Muscle of arm (tissue), 12 donors: ENCODE results near the gene BRCA2. TPM values are rescaled to one million over a fixed set of nuclear protein-coding genes. Genes with fewer than 3 reads are reported as not detected.

Experiments
- DNase-seq: peaks from one replicate; pipeline ENCODE4 v3.0.0-alpha.2; 2013
- polyA plus RNA-seq, 12 donors: library from polyadenylated mRNA; unstranded; fragments of 120-200 nt; gene quantifications; one replicate each; pipeline ENCODE4 v1.2.1, GENCODE V29; 2013; ENCODE audit not compliant: insufficient read length in 12 of 12

BRCA2 gene
- polyA plus RNA-seq, 12 donors: 1.7 to 10.1 (median 3.7) TPM; not detected in 1

DNA sequence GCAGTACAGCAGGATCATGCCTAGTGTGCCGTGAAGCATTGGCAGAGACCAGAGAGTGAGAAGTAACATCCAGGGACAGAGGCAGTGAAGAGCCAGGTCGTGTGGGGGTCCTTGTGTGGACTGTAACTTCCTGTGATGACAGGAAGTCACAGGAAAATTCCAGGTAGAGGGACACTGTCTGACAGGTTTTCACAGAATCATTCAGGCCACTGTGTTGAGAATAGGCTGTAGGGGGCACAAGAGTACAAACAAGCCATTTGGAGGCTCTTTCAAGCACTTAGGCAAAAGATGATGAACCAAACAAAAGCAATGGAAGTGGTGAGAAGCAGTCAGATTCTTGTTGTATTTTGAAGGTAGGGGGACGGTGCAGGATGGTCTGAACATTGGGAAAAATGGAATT is 66.2 kb downstream of the BRCA2 start:
- DNase-seq: peak; percentile 5

DNA sequence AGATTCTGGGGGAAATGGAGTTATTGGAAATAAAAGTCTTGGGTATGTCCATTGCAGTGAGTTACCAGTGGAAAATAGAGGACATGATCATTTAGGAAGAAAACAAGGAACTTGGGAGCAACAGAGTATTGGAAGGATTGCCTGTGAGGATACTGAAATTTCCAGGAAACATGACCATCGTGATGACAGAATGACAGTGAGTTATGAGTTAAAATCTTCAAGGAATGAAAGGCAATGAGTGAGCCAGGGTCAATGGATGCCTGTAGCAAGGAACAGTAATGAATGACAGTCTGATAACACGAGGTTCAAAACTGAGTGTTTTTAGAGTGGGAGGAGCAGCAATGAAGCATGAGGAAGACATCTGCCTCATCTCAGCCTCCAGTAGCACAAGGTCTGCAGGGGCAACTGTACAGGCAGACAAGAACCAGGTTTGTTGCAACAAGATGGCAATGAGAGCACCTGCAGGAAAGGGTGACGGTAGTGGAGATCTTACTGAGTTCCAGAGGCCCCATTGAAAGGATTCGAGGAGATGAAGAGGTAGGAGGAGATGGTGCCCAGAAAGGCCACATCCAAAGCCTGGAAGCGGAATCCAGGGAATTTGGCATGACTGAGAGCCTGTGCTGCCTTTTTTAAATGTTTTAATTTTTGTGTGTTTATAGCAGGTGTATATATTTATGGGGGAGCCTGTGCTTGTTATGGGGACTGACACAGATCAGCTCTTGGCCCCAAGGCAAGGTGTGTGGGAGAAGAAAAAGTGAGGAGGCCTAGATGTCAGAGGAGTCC is 68.7 kb downstream of the BRCA2 start:
- no peak for DNase-seq

DNA sequence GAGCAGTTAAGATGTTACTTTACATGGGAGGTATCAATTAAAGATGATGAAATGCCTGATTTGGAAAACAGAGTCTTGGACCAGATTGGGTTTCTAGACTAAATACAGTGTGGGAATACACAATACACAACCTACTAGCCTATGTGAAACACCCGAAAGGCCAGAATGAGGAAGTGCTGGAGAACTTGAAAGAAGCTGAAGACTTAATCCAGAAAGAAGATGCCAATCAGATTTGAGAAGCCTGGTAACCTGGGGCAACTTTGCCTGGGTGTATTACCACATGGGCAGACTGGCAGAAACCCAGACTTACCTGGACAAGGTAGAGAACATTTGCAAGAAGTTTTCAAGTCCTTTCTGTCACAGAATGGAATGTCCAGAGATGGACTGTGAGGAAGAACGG is 69.4 kb downstream of the BRCA2 start:
- no peak for DNase-seq

DNA sequence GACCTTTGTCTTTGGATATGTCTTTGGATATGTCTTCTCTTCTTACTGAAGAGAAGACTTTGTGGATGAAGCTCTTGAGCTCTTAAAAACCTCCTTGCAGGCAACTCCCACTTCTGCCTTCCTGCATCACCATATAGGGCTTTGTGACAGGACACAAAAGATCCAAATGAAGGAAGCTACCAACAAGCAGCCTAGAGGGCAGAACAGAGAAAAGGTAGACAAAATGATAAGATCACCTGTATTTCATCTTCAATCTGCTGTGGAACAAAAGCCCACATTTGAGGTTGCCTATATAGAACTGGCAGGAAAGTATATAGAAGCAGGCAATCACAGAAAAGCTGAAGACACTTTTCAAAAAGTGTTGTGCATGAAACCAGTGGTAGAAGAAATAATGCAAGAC is 70.1 kb downstream of the BRCA2 start:
- no peak for DNase-seq

DNA sequence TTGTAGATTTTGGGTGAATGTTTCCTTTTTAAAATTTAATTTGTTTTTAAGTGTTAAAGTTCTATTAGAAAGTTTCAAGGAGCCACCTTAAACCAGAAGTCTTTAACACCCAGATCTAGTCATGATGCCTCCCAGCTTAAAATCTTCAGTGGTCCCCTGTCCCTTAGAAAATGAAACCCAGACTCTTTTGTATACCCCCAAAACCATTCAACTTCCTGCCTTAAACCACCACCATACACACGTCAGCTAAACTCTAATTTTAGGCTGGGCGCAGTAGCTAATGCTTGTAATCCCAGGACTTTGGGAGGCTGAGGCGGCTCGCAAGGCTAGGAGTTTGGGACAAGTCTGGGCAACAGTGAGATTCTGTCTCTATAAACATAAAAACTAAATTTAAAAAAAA is 74.7 kb downstream of the BRCA2 start:
- no peak for DNase-seq

DNA sequence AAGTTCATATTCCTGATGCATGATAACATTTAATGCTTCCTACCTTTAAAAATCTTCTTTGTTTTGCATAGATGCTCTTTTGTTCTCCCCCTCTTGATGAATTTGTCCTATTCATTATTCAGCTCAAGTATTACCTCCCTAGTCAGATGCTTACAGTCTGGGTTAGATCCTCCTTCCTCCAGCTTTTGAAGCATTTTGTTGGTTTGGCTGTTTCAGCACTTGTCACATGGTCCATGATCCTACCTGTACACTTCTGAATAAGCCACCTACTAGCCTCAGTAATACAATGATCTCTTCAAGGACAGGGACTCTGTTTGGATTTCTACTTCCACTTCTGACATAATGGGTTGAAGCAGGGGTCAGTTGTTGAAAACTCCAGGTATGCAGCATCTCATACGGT is 75.2 kb downstream of the BRCA2 start:
- no peak for DNase-seq

DNA sequence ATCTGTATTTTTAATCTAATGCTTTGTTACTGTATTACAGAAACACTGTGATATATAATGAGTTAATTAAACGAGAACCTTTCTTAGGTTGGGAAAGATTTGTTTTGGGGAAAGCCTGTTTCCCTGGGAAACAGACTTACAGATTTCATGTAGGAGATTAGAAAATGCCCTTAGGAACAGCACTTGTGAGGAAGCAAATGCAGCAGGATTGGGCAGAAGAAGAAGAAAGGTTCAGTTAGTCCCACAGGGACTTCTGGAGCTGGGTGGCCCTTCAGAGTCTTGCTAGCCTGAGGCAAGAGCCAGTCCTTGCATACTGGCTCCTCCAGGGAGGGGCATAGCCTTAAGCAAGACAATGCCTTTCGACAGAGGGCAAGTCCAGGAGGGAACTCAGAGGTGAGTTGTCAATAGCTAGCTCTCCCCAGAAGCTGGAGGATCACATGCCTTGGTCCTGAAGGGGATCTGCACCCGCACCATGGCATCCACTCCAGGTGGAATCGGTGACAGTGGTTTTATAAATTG is 75.9 kb downstream of the BRCA2 start:
- no peak for DNase-seq

DNA sequence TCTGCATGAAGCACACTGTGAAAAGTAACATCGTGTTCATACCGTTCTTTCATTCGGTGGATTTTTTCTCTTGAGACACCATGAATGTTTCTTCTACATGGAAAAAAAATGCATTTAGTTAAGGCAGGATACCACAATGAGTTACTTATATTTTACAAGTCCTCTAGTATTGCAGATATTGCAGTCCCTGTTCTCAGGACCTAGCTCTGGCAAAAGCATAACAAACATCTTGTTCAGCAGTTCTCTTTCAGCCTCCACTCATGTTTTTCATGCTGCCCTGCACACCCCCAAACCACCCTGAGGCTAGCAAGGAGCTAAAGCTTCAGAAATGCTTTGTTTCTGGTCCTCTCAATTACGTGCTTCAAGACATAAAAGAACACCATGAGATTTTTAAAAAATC is 87.8 kb downstream of the BRCA2 start:
- DNase-seq: no peak

DNA sequence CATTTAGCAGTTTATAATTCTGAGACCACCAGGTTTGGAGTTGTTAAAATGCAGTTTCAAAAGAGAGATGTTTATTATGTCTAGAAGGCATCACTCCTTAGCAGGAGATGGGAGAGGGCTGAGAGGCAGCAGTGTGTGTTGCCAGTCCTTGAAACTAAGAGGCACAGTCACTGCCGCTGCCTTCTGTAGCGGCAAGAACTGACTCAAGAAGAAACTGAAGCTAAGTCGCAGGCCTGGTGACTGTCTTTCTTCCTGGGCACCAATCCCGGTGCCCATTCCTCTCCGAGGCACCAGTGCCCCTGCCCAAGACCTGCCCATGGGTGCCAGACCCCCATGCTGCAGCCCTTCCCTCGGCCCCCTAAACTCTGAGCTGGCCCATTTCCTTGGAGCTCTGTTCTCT is 92.5 kb downstream of the BRCA2 start:
- no peak for DNase-seq

DNA sequence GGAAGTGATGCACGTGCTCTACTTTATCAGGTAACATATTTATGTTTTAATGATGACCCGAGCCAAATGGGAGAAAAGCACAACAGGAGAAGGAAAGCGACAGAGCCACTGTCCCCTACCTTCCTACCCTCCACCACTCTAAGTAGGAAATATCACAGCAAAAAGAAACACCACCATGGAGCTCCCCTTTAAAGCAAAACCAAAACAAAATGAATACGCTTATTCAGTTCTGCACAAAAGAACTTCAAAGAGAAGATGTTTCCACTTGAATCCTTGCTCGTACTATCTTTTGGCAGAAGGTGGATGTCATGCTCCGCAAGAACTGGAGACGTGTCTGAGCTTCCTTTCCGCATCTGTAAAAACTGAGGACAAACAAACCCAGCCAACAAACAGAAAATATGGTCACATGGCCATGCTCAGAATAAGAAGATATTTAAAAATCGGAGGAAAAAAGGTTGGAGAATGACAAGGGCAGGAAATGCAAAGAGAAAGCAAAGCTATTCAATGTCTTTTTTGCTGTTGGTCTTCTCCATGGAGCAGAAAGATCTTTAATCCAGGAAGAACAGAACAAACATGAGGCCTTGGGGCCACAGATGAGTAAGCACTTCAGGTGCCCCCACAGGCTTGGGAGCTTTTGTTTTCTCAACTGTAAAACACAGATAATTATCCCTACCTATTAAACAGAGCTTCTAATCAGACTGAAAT is 93.1 kb downstream of the BRCA2 start:
- DNase-seq: no peak

DNA sequence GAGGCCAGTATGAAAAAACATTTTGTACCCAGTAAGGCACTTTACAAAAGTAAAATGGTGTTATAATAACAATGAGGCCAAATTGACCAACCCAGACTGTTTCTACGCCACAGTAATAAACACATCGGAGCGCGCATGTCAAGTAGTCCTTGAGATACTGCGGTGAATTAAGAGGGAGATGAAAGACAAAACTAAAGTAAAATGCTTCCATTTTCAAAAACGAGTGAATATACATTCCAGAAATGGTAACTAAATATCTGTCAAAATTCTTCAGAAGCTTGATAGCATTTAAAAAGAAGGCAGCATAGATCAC is 93.6 kb downstream of the BRCA2 start:
- no peak for DNase-seq

DNA sequence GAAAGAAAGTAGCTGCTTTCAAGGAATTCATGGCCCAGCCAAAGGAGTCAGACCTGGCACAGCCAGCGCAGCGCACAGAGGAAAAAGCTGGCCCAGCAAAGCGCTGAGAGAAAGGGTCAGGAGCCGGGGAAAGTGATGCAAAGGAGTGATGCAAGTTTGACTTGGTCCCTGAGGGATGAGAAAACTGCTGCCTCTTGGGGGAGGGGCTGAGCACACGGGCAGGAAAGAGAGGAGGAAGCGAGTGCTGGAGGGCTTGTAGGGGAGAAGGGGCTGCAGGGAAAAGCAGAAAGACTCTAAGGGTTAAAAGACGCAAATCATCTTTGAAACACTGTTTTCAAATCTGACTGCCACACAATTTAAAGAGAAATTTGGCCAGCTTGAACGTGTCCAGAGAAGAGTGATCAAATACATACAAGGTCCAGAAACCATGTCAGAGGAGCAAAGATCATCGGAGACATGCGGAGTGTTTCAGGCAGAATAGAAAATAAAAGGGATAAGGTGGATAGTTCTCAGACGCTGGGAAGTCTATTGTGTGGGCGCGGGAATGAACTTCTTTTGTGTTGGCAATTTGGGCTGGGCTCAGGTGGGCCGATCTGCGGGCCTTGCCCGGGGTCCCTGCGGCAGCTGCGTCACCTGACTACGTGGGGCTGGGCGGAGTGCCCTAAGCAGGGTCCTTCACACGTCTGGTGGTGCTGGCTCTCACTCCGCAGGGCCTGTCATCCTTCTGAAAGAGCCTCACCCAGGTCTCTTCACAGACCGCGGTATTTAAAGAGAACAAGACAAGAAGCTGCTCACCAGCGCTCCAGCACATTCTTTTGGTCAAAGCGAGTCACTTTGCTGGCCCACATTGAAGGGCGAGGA is 94.5 kb downstream of the BRCA2 start:
- DNase-seq: peak; percentile 56

DNA sequence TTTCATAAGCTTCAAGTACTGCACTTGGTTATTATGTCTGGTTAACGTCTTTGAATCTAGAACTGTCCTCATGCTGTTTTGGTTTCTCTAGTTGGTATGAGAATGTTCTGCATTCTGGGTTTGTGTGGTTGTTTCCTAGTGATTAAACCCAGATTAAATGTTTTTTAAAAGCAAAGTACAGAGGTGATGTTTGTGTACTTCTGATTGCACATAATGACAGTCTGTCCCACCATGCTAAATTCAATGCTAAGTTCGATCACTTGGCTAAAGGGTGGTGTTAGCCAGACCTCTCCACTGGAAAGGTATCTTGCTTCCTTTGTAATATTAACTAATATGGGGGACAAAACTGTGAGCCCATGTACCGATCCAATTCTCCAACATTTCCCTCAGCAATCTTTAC is 98.0 kb downstream of the BRCA2 start:
- no peak for DNase-seq

DNA sequence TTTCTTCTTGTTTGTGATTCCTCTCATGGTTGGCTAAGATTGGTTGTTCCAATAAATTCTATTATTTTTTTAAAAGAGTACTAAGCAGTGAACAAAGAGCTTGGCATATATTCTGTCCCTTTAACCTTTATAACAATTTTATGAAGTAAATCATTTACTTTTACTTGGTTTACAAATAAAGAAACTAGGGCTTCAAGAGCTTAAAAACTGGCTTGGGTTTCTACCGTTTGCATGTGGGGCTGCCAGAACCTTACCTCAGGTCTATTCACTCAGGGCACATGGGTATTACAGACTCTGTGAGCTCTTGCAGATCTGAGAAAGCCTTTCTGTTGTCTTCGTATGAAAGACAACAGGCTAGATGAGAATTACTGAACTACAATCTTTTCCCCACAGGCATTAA is 99.3 kb downstream of the BRCA2 start:
- no peak for DNase-seq

DNA sequence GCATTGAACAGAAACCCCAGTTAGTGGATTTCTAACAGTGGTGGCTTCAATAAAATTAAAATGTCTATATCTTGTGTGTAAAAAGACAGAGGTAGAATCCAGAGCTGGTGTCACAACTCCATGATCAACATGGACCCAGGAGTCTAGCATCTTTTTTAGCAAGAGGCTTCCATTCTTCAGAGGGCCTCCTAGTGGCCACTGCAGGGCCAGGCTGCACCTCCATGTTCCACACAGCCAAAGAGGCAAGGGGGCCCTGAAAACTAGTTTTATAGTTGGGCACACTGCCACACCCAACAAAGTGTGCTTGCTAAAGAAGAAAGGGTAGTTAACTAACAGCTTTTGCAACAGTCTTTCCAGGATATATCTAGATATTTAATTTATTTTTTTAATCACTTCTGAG is 99.7 kb downstream of the BRCA2 start:
- no peak for DNase-seq

DNA sequence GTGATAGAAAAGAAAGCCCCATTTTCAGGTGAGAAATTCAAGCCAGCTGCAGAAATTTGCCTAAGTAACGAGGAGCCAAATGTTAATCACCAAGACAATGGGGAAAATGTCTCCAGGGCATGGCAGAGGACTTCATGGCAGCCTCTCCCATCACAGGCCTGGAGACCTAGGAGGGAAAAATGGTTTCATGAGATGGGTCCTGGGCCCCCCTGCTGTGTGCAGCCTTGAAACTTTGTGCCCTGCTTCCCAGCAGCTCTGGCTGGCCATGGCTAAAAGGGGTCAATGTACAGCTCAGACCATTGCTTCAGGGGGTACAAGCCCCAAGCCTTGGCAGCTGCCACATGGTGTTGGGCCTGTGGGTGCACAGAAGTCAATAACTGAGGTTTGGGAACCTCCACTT is 102.7 kb downstream of the BRCA2 start:
- no peak for DNase-seq

DNA sequence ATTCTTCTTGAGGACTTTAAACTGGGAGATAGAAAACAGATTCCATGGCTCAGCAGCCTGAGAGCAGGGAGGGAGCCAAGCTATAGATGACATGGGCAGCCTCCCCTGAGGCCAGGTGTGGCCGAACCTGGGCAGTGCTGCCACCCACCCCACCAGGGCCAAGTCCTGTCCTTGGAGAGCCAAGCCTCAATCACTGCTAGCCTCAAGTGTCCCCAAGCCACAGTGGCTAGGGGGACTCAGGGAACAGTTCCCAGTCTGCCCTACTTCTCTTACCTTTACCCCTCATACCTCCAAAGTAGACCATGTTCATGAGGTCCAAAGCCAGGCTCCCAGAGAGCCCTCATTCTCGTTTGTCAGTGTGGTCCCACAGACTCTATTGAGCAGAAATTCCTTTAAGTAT is 104.6 kb downstream of the BRCA2 start:
- DNase-seq: no peak

DNA sequence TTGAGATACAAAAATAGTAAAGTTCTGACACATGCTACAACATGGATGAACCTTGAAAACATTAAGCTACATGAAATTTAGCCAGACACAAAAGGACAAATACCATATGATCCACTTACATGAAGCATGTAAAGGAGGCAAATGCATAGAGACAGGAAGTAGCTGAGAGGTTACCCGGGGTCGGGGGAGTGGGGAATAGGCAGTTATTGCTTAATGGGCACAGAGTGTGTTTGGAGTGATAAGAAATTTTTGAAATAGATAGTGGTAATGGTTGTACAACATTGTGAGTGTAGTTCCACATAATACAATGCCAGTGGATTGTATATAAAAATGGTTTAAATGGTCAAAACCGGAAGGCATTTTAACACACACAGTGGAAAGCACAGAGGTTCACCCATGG is 108.3 kb downstream of the BRCA2 start:
- no peak for DNase-seq

DNA sequence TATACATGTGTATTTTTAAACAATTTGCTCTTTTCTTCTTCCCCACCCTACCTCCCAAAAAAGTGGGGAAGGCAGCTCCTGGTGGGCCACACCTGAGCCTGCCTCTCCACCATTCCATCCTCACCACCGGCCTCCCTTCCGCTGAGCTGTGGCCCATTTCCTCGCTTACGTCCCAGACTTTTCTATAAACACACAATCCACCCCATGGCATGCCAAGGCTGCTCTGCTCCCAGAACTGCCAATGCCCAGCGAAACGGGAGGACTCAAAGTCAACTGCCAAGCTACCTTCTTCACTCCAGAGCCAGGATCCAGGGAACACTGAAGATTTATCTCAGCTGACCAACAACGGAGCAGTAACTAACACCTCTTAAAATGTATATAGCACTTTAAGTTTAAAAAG is 109.8 kb downstream of the BRCA2 start:
- DNase-seq: no peak

DNA sequence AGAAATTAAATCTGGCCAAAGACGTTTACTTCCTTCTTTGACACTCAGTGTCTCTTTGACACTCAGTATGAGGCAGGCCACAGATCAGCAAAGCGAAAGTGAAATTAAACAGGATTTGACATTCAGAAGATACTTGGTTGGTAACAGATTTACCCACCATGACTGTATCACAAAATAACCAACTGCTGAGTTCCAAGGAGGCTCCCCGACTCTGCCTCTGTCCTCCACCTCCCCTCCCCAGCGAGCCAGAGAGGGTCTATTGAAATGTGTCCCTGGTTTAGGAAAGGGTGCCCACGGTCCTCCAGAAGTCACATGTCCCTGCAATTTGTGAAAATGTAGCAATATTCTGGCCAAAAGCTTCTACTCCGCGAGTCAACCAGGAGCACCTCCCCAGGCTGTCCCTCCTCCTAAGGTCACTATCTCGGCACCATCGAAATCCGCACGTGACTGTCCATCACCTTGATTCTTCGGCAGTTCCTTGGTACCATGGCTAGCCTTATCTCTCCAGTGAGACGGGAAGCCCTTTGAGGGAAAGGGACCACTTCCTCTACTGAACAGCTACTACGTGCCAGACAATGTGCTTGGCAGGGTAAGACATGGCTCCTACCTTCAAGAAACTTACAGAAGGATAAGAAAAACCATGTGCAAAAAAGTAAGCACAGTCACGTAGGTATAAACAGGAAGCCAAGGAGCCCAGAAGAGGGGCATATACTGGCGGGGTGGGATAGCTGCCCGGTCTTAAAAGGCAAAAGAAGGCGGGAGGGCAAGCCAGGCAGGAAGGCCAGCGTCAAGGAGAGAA is 111.1 kb downstream of the BRCA2 start:
- peak; percentile 15 for DNase-seq

DNA sequence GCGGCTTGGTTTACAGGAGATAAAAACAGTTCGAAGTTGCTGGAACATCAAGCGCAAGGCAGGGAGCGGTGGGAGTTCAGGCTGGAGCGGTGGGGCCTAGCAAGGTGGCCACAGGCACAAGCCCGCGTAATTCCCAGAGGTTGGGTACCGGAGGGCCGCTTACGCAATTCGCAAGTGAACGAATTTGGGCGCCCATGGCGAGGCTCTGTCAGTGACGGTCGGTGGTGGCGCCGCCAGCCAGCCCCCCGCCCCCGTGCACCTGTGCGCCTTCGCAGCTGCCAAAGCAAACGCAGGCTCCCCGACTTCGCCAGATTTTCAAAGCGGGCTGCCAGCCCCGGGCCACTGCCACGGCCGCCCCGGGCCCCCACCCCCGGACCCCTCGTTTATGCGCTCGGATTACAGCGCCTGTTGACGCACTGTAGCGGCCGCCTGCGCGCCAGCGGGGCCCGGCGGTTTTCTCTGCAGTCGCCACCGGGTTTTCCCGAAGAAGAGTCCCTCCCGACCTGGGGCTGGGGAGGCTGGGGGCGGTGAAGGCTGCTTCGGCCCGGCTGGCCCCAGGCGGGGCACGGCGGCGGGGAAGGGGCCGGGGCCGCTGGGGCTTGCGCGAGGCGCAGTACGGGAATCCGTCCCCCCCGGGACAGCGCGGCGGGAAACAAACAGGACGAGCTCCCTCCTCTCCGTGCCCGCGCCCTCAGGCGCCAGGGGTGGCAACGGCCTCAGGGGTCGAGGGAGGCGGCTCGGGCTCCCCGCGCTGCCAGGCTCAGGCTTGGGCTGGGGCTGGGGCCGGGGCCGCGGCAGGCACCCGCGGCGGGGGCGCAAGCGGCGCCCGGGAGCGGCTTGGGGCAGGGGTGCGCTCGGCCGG is 111.9 kb downstream of the BRCA2 start:
- DNase-seq: peak; percentile 31
